HG03354 (cell line): ENCODE results near the gene TRIM14.

Experiments
- ATAC-seq: cut with Tn5 transposase; IDR thresholded peaks from one replicate; pipeline ENCODE4 v1.9.1; 2021; ENCODE audit warnings: mild to moderate bottlenecking; ENCODE audit not compliant: unreplicated experiment, poor library complexity, severe bottlenecking

Gene TRIM14

DNA sequence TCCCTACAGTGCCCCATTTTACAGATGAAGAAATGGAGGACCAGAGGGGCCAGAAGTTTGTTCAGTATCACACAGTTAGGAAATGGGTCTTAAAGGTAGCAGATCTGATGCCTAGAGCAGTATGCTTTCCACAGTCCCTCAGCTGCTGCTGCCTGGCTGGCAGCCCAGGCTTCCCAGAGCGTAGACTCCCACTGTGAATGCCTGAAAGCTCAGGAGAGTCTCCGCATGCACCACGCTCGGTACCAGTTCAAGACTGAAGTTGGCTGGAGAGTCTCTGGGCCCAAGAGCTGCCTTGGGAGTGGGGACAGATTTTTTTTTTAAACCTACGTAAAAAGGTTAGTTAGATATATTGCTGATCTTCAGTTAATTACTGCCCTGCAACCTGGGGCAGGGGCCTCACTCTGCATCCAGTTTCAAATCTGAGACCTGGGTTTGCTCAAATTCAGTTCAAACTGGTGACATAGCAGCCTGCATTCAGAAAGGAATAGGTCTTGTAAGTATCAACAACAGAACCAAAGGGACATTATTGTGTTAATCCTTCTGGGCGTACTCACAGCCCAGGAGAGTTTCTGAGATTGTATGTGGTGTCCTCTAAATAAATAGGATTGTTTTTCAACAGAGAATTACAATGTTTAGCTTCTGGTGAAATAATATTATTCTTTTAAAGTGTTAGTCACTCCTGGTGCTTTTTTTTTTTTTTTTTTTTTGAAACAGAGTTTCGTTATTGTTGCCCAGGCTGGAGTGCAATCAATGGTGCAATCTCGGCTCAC, 54.2 kb downstream of the TRIM14 start:
- no peak for ATAC-seq

DNA sequence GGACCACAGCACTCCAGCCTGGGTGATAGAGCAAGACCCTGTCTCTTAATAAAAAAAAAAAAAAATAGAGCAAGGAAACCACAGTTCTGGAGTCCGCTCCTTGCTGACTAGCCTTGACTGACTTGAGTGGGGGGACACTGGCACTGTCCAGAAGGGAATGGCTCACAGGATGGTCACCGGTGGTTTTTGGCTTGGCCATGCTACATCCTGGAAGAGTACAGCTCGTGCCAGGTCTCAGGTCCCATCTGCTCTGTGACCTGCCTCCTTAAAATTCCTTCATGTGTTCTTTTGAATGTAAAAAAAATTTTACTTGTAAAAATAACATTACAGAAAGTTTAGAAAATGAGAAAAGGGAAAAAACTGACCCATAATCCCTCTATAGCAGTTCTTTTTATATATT, 56.9 kb downstream of the TRIM14 start:
- ATAC-seq, result no peak

DNA sequence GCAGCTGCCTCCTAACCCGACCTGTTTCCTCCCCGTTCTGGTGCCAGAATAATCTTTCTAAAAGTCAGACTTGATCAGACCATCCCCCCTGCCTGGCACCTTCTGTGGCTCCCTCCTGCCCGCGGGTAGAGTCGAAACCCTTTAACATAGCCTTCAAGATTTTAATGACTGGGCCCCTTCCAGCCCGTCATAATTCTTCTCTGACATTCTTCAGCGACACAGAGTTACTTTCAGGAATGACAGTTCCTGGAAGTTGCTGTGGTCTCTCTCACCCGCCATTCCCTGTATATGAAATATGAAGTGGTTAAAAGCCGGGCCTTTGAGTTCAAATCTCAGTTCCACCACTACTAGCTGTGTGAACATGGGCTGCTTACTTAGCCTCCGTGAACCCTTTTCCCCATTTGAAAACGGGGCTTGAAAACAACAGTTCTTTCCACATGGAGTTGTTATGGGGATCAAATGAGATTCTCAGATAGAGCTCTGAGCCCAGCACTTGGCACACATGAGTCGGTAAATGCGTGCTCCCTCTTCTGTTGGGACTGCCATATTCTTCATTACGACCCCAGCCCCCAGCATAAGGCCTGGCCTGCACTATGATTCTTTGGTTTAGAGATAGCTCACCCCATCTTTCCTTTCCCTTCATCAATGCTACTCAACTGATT, 61.8 kb downstream of the TRIM14 start:
- ATAC-seq, result no peak

GRCh38 chr9:98056269-98057137, 62.5 kb downstream of the TRIM14 start, which contains the start of gene NANS:
Gene NANS (plus strand): TSS chr9:98056732. CDS start chr9:98056809, 77 bp downstream.
- peak; percentile 97 for ATAC-seq

GRCh38 chr9:98054376-98054951, 64.6 kb downstream of the TRIM14 start:
- no peak for ATAC-seq

GRCh38 chr9:98050351-98050750, 68.7 kb downstream of the TRIM14 start:
- no peak for ATAC-seq

DNA sequence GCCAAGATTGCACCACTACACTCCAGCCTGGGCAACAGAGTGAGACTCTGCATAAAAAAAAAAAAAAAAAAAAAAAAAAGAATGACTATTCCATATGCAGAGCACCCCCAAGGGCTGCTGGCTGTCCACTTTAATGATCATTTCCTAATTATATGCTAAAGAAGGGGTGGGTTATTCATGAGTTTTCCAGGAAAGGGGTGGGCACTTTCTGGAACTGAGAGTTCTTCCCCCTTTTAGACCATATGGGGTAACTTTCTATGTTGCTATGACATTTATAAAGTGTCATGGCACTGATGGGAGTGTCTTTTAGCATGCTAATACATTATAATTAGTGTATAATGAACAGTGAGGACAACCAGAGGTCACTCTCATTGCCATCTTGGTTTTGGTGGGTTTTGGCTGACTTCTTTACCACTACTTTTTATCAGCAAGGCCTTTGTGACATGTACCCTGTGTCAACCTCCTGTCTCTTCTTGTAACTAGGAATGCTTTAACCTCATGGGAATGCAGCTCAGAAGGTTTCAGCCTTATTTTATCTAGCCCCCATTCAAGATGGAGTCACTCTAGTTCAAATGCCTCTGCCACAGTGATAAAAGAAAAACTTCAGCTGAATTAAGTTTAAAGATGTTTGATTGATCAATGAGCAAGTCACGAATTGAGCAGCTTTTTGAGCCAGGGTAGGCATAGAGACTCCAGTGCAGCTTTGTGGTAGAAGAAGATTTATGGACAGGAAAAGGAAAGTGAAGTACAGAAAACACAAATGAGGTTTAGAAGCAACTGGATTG, 69.5 kb downstream of the TRIM14 start:
- ATAC-seq, result no peak

DNA sequence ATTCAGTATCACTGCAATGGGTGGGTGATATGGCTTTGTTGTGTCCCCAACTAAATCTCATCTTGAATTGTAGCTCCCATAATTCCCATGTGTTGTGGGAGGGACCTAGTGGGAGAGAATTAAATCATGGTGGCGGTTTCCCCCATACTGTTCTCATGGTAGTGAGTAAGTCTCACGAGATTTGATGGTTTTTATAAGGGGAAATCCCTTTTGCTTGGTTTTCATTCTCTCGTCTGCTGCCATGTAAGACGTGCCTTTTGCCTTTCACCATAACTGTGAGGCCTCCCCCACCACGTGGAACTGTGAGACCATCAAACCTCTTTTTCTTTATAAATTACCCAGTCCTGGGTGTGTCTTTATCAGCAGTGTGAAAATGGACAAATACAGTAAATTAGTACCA, 72.0 kb downstream of the TRIM14 start:
- ATAC-seq, result no peak

DNA sequence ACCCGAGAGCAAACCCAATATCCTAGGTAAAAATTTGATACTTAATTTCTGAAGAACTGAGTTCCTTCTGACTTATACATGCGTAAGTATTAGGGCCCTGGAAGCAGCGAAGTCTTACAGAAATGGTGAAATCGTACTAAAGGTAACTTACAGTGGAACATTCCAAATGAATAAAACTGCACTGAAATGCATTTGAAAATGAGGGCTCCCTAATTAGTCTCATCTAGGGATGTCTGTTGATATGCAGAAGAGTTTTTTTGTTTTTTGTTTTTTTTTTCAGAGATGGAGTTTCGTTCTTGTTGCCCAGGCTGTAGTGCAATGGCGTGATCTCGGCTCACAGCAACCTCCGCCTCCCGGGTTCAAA, 72.9 kb downstream of the TRIM14 start:
- ATAC-seq, result no peak

DNA sequence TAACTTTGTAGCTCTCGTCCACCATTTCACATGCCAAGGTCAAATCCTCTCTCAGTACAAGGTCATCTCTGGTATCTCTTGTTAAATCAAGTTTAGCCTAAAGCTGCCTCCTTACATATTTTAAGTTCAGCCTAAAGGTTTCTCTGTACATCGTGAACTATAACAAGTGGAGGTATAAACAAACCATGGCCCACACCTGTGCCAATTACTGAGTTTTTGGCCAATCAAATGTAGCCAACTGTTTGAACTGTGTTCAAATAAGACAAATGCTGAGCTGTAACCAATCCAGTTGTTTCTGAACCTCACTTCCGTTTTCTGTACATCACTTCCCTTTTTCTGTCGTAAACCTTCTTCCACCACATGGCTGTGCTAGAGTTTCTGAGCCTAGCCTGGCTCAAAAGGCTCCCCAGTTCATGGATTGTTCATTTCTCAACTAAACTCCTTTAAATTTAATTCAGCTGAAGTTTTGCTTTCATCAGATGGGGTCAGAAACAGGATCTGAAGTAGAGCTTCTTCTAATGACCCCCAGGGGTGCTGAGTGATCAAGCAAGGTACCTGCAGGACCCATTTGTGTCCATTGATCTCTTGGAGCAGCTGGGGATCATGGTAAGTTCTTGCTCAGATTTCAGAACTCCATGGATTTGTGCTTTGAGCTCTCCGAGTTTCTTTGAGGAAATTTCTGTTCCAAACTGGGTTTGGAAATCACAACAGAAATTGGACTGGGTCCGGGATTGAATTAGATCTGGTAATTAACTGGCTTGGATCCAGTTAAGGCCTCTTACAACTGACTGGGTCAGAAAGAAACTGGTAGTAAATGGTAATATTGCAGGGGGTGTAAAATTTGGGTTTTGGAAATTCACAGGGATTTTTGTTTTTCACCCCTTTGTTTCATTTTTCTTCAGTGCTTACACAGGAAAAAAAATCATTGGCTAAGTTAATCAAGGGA, 73.5 kb downstream of the TRIM14 start:
- peak; percentile 91 for ATAC-seq

DNA sequence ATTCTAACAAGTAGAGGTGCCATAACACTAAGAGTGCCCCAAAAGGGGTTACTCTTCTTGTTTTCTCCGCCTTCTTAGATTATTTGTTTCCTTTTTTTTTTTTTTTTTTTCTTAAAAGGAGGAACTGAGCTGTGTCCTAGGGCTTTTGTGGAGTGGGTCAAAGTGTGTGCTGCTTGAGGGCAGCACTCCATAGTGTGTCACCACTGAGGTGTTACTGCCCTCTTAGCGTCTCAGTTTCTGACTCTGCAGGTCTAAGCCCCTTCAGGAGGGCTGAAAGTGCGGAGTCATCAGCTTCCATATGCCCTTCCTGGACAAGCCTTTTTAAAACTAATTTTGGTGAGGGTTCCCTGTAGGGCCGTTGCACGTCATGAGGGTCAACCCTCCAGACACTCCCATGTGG, 75.1 kb downstream of the TRIM14 start:
- ATAC-seq, result no peak

GRCh38 chr9:98040212-98040611, 78.8 kb downstream of the TRIM14 start:
- no peak for ATAC-seq

DNA sequence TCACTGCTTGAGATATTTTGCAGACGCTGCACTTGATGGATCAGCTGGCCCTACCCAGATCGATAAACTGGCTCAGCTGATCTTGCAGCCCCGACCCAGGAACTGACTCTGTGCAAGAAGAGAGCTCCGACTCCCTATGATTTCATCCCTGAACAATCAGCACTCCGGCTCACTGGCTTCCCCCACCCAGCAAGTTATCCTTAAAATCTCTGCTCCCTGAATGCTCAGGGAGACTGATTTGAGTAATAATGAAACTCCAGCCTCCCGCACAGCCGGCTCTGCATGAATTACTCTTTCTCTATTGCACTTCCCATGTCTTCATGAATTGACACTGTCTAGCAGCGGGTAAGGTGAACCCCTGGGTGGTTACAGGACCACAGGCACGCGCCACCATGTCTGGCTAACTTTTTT, 79.4 kb downstream of the TRIM14 start:
- no peak for ATAC-seq

DNA sequence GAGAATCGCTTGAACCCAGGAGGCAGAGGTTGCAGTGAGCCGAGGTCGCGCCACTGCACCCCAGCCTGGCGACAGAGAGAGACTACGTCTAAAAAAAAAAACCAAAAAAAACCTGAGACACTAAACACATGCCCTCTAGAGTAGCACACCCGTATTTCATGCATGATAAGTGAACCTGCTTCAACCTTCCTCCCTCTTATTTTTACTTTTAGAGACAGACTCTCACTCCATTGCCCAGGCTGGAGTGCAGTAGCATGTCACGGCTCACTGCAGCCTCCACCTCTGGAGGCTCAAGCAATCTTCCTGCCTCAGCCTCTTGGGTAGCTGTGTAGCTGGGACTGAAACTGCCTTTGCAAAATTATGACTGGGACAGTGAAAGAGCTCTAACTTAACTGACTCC, 80.1 kb downstream of the TRIM14 start:
- ATAC-seq, result peak; percentile 61

- no peak for ATAC-seq
These were observed 81.7 kb downstream of the TRIM14 start for GRCh38 chr9:98037357-98037756.

DNA sequence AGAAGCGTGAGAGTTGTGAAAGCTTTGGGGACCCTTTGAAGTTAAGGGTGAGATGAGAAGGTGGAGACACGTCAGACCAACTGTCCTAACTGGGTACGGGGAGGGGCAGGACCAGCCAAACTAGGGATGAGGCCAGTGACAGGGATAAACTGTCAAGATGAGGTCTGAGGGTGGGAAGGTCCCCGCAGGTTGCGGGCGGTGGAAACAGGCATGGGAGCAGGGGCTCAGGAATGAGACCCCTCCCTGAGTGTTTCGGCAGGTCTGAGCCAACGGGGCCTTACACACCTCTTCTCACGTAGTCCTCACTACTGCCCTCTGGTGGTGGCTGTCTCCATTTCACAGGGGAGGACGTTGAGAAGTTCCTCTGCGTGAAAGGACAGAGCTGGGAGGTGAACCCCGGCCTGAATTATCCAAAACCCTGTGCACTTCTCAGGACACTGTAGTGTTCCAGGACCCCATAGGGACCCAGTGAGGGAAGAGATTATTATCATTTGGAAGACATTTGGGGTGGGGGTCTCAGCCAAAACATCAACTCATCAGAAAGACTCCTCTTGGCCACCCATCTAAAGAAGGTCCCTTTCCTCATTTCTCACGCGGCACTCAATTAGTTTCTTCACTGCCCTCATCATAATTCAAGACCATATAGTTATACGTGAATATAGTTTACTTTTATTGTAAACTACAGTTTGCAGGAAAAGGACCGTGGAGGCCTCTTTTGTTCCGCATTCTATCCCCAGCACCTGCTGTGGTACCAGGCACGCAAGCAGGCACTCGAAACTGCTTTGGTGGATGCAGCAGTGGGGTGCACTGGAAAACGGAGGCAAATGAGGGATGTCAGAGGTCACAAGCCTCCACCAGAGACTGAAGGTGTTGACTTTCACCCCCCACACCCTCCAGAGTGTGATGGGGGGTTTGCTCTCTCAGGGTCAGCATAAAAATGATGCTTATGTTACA, 84.2 kb downstream of the TRIM14 start:
- ATAC-seq, result peak; percentile 72

DNA sequence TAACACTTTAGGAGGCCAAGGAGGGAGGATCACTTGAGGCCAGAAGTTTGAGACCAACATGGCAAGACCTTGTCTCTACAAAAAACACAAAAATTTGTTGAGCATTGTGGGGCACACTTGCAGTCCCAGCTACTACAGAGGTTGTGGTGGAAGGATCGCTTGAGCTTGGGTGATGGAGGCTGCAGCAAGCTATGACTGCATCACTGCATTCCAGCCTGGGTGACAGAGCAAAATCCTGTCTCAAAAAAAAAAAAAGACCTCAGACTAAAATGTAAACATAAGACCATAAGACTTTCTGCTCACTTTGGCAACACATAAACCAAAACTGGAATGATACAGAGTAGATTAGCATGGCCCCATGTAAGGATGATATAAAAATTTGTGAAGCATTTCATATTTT, 87.1 kb downstream of the TRIM14 start:
- no peak for ATAC-seq
